Activated naive CD8-positive, alpha-beta T cell treated with anti-CD3 and anti-CD28 coated beads for 36 hours (primary cell): Measurements from ENCODE around the gene MELTF. TPM values are rescaled to one million over a fixed set of nuclear protein-coding genes. Genes with fewer than 3 reads are reported as not detected.

Experiments used
- DNase-seq: peaks from one replicate; pipeline ENCODE4 v3.0.0; 2021
- H3K27ac Mint-ChIP-seq: one replicate; pipeline ENCODE4 v1.8.0; 2022; ENCODE audit warnings: mild to moderate bottlenecking, moderate library complexity, mixed read lengths
- H3K27me3 Mint-ChIP-seq: one replicate; pipeline ENCODE4 v1.8.0; 2022; ENCODE audit warnings: mild to moderate bottlenecking, mixed read lengths
- H3K36me3 Mint-ChIP-seq: one replicate; pipeline ENCODE4 v1.8.0; 2021; ENCODE audit warnings: mild to moderate bottlenecking, mixed read lengths
- H3K4me1 Mint-ChIP-seq: one replicate; pipeline ENCODE4 v1.8.0; 2021; ENCODE audit warnings: mixed read lengths
- H3K4me3 Mint-ChIP-seq: one replicate; pipeline ENCODE4 v1.8.0; 2022; ENCODE audit warnings: mild to moderate bottlenecking, moderate library complexity, mixed read lengths
- H3K9me3 Mint-ChIP-seq: one replicate; pipeline ENCODE4 v1.8.0; 2022; ENCODE audit warnings: mixed read lengths
- total RNA-seq, 2 experiments: library from RNA; stranded (reverse); gene quantifications; one replicate each; pipeline ENCODE4 v1.2.3, GENCODE V29; 2021

MELTF gene
- total RNA-seq, 2 experiments from 2014 or later, result 2.7 TPM

DNA sequence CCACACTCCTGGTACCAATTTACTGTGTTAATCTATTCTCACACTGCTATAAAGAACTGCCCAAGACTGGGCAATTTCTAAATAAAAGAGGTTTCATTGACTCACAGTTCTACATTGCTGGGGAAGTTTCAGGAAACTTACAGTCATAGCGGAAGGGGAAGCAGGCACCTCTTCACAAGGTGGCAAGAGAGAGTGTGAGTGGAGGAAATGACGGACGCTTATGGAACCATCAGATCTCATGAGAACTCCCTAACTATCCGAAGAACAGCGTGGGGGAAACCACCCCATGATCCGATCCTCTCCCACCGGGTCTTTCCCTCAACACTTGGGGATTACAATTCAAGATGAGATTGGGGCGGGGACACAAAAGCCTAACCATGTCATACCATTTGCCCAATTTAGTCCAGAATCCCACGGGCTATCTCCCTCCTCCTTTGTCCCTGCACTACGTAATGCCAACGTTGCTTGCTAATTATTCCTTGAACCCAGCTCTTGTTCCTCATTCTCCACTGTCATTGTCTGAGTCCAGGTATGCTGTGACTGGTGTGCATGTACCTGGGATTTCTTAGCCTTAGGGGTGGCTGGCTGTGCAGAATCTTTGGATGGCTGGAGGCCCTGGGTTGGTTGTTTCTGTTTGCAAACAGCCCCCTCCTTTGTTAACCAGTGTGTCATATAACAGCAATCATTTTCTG is 64.4 kb downstream of the MELTF start:
- H3K27me3 Mint-ChIP-seq, result peaks cover 27% of the 10 kb centered on the region
- H3K4me3 Mint-ChIP-seq, result no peak overlapping the region
- H3K36me3 Mint-ChIP-seq, result peaks cover 4% of the 10 kb centered on the region

GRCh38 chr3:196963631-196963953 is 66.0 kb downstream of the MELTF start:
- H3K27me3 Mint-ChIP-seq, result peaks cover 27% of the 10 kb centered on the region
- peaks cover 4% of the 10 kb centered on the region for H3K36me3 Mint-ChIP-seq
- no peak overlapping the region for H3K27ac Mint-ChIP-seq
- no peak for DNase-seq
- no peak overlapping the region for H3K4me3 Mint-ChIP-seq
- H3K9me3 Mint-ChIP-seq, result no peaks in the 10 kb centered on the region
- H3K4me1 Mint-ChIP-seq, result peaks cover 9% of the 10 kb centered on the region

More for the DNA sequence above, 64.4 kb downstream of the MELTF start:
- Mint-ChIP-seq H3K4me1 (peaks cover 10% of the 10 kb centered on the region), H3K9me3 (no peaks in the 10 kb centered on the region), H3K27ac (no peak overlapping the region)
- DNase-seq, result no peak

DNA sequence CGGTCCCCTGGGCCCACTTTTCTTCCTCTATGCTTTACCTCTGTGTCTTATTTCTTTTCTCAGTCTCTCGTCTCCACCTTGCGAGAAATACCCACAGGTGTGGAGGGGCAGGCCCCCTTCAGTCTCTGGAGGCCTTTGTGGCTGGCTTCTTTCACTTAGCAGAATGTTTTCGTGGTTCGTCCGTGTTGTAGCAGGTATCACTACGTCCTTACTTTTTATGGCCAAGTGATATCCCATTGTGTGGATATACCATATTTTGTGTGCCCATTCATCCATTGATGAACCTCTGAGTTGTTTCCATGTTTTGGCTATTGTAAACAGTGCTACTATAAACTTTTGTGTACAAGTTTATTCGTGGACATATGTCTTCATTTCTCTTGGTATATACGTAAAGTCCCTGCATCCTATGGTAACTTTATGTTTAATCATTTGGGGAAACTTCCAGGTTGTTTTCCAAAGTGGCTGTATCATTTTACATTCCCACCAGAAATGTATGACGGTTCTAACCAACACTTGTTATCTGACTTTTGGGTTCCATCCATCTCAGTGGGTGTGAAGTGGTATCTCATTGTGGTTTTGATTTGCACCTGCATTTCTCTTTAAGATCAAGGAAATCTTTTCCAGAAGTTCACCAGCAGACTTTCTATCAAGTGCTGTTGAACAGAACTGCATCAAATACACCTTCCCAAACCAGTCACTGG is 66.5 kb downstream of the MELTF start:
- DNase-seq, result no peak
- peaks cover 9% of the 10 kb centered on the region for H3K4me1 Mint-ChIP-seq
- H3K9me3 Mint-ChIP-seq, result no peaks in the 10 kb centered on the region
- H3K27ac Mint-ChIP-seq, result no peak overlapping the region
- no peak overlapping the region for H3K4me3 Mint-ChIP-seq
- H3K36me3 Mint-ChIP-seq, result peaks cover 4% of the 10 kb centered on the region
- peaks cover 26% of the 10 kb centered on the region for H3K27me3 Mint-ChIP-seq

DNA sequence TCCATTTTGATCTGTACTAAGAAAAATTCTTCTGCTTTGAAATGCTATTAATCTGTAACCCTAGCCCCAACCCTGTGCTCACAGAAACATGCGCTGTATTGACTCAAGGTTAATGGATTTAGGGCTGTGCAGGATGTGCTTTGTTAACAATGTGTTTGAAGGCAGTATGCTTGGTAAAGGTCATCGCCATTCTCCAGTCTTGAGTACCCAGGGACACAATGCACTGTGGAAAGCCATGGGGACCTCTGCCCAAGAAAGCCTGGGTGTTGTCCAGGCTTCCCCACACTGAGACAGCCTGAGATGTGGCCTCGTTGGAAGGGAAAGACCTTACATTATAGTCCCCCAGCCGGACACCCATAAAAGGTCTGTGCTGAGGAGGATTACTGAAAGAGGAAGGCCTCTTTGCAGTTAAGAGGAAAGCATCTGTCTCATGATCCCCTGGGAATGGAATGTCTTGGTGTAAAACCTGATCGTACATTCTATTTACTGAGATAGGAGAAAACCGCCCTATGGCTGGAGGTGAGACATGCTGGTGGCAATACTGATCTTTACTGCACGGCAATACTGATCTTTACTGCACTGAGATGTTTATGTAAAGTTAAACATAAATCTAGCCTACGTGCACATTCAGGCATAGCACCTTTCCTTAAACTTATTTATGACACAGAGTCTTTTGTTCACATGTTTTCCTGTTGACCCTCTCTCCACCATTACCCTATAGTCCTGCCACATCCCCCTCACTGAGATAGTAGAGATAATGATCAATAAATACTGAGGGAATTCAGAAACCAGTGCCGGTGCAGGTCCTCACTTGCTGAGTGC is 67.3 kb downstream of the MELTF start:
- DNase-seq, result no peak
- Mint-ChIP-seq H3K27ac (no peak overlapping the region), H3K4me3 (no peak overlapping the region), H3K4me1 (peaks cover 6% of the 10 kb centered on the region), H3K9me3 (no peaks in the 10 kb centered on the region), H3K36me3 (peaks cover 4% of the 10 kb centered on the region), H3K27me3 (peaks cover 18% of the 10 kb centered on the region)

DNA sequence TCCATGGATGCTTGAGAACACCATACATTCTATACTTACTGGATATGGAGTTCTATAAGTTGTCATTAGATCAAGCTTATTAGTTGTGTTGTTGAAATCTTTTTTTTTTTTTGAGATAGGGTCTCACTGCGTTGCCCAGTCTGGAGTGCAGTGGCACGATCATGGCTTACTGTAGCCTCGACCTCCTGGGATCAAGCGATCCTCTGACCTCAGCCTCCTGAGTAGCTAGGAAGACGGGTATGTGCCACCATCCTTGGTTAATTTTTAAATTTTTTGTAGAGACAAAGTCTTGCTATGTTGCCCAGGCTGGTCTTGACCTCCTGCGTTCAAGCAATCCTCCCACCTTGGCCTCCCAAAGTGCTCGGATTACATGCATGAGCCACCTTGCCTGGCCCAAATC is 74.8 kb downstream of the MELTF start:
- Mint-ChIP-seq H3K36me3 (no peaks in the 10 kb centered on the region), H3K27ac (no peak overlapping the region), H3K27me3 (peaks cover 22% of the 10 kb centered on the region), H3K9me3 (no peaks in the 10 kb centered on the region), H3K4me1 (peaks cover 2% of the 10 kb centered on the region), H3K4me3 (no peak overlapping the region)
- no peak for DNase-seq

Other genes starting within 250 kb of the MELTF start
- 10 to 100 TPM; 28.1 to 31.9 TPM for gene SENP5, start 161.9 kb downstream of the MELTF start, total RNA-seq
- 100 to 1,000 TPM; 120 to 121 TPM for gene NCBP2, start 87.3 kb downstream of the MELTF start, total RNA-seq
- gene PIGZ, start 61.0 kb downstream of the MELTF start, total RNA-seq, result under 1 TPM; 0.27 to 0.38 TPM